Activated CD4-positive, alpha-beta T cell treated with anti-CD3 and anti-CD28 coated beads, Interleukin-2, amount 50 U/mL, for 48 hours (primary cell): ENCODE measurements around the gene ANKFN1.

Experiments used
- DNase-seq, 2 experiments: peaks; one replicate each; pipeline ENCODE4 v3.0.0-alpha.2; 2020

Gene ANKFN1

GRCh38 chr17:56445692-56446411 lies 292.6 kb downstream of the ANKFN1 start:
- DNase-seq = no peak

GRCh38 chr17:56447171-56447570 lies 293.9 kb downstream of the ANKFN1 start:
- no peak for DNase-seq

- no peak for DNase-seq
These were observed 295.1 kb downstream of the ANKFN1 start for GRCh38 chr17:56448371-56448770.

- no peak for DNase-seq
These were observed 295.9 kb downstream of the ANKFN1 start for GRCh38 chr17:56449176-56449575.

GRCh38 chr17:56451629-56452028 lies 298.4 kb downstream of the ANKFN1 start:
- DNase-seq = no peak

- DNase-seq = no peak
These were observed 299.2 kb downstream of the ANKFN1 start for GRCh38 chr17:56452461-56452860.

GRCh38 chr17:56457501-56457900 lies 304.2 kb downstream of the ANKFN1 start:
- no peak for DNase-seq

- no peak for DNase-seq
These were observed 312.6 kb downstream of the ANKFN1 start for GRCh38 chr17:56465886-56466285.

GRCh38 chr17:56468840-56469239 lies 315.6 kb downstream of the ANKFN1 start:
- DNase-seq = no peak

GRCh38 chr17:56471696-56472095 lies 318.4 kb downstream of the ANKFN1 start:
- no peak for DNase-seq

- DNase-seq = no peak
These were observed 321.8 kb downstream of the ANKFN1 start for GRCh38 chr17:56475116-56475515.

GRCh38 chr17:56478836-56479447 lies 325.7 kb downstream of the ANKFN1 start:
- DNase-seq = peak in 1 of 2 experiments; percentile 8

- no peak for DNase-seq
These were observed 327.2 kb downstream of the ANKFN1 start for GRCh38 chr17:56480501-56480900.

- DNase-seq = no peak
These were observed 328.4 kb downstream of the ANKFN1 start for GRCh38 chr17:56481659-56482058.

GRCh38 chr17:56482229-56482628 lies 329.0 kb downstream of the ANKFN1 start:
- no peak for DNase-seq

GRCh38 chr17:56486732-56487131 lies 333.5 kb downstream of the ANKFN1 start:
- no peak for DNase-seq

GRCh38 chr17:56488800-56489199 lies 335.5 kb downstream of the ANKFN1 start:
- no peak for DNase-seq

GRCh38 chr17:56489980-56490379 lies 336.7 kb downstream of the ANKFN1 start:
- no peak for DNase-seq

GRCh38 chr17:56495556-56495955 lies 342.3 kb downstream of the ANKFN1 start:
- no peak for DNase-seq

- no peak for DNase-seq
These were observed 343.9 kb downstream of the ANKFN1 start for GRCh38 chr17:56497132-56497531.

GRCh38 chr17:56499799-56500388 lies 346.6 kb downstream of the ANKFN1 start:
- peak in 1 of 2 experiments; percentile 23 for DNase-seq

- no peak for DNase-seq
These were observed 348.9 kb downstream of the ANKFN1 start for GRCh38 chr17:56502120-56502654.

- DNase-seq = no peak
These were observed 352.0 kb downstream of the ANKFN1 start for GRCh38 chr17:56505154-56505756.

- DNase-seq = no peak
These were observed 353.1 kb downstream of the ANKFN1 start for GRCh38 chr17:56506349-56506748.
